Measurements from ENCODE around the gene LILRA2.

DNA sequence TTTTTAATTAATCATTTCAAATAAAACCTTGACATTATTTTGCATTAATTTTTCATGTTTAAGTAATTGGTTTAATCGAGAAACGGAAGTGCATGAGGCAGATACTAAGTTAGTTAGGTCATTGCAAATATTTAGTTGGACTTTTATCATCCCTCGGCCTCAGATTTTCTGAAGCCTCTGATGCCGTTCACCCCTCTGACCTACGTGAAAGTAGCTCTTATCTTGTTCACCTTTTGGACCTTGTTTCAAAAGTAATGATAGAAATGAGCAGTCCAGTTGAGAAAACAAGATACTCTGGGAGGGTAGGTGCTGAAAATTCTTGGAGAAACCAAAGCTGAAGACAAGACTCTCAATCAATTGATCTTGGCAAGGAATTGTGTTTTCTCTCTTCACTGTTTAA lies 48.0 kb upstream of the LILRA2 start:
- TF ChIP-seq POLR2AphosphoS5 (IDR thresholded peaks at IDR 0.05; ENCODE audit: borderline replicate concordance, low read depth, low read length) = no peak
- TF ChIP-seq FOXP2 (optimal IDR thresholded peaks at IDR 0.05; ENCODE audit: control extremely low read depth, extremely low read length, insufficient read depth) = no peak
